Measurements from ENCODE around the gene CCBE1.

DNA sequence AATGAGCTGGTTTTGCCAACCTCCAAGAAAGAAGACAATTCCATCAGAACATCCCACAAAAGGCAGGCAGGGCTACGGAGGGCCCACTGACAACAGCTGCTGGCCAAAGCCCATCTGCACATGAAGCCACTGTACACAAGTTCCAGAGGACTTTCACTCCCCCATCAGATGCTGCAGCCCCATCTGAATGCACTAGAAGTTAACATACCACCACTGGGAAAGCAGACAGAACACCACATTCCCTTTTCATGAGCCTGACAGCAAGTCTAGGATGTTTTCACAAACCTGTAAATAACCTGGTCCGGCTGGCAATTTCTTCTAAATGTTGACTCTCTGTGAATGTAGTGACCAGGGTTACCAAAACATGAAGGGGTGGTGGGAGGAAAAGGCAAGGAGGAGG, 41.5 kb downstream of the CCBE1 start:
- TF ChIP-seq EP300 (IDR thresholded peaks at IDR 0.05; ENCODE audit: borderline replicate concordance): no peak
- no peak for TF ChIP-seq EGR1 (IDR thresholded peaks at IDR 0.05)
- TF ChIP-seq FOXM1 (IDR thresholded peaks at IDR 0.05; ENCODE audit: borderline replicate concordance, low read depth): no peak
- TF ChIP-seq YY1 (IDR thresholded peaks at IDR 0.05; ENCODE audit: low read depth): no peak
- no peak for TF ChIP-seq CEBPB (IDR thresholded peaks at IDR 0.05)
- TF ChIP-seq TAF1 (IDR thresholded peaks at IDR 0.05; ENCODE audit: low read depth): no peak
- TF ChIP-seq, protein P1, sequence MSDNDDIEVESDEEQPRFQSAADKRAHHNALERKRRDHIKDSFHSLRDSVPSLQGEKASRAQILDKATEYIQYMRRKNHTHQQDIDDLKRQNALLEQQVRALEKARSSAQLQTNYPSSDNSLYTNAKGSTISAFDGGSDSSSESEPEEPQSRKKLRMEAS (IDR thresholded peaks at IDR 0.05): no peak
- TF ChIP-seq, protein P2, sequence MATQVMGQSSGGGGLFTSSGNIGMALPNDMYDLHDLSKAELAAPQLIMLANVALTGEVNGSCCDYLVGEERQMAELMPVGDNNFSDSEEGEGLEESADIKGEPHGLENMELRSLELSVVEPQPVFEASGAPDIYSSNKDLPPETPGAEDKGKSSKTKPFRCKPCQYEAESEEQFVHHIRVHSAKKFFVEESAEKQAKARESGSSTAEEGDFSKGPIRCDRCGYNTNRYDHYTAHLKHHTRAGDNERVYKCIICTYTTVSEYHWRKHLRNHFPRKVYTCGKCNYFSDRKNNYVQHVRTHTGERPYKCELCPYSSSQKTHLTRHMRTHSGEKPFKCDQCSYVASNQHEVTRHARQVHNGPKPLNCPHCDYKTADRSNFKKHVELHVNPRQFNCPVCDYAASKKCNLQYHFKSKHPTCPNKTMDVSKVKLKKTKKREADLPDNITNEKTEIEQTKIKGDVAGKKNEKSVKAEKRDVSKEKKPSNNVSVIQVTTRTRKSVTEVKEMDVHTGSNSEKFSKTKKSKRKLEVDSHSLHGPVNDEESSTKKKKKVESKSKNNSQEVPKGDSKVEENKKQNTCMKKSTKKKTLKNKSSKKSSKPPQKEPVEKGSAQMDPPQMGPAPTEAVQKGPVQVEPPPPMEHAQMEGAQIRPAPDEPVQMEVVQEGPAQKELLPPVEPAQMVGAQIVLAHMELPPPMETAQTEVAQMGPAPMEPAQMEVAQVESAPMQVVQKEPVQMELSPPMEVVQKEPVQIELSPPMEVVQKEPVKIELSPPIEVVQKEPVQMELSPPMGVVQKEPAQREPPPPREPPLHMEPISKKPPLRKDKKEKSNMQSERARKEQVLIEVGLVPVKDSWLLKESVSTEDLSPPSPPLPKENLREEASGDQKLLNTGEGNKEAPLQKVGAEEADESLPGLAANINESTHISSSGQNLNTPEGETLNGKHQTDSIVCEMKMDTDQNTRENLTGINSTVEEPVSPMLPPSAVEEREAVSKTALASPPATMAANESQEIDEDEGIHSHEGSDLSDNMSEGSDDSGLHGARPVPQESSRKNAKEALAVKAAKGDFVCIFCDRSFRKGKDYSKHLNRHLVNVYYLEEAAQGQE (IDR thresholded peaks at IDR 0.05; ENCODE audit: low read depth): no peak

Measured in Ishikawa (cell line).